Left lung (tissue), 10 donors: Measurements from ENCODE around the gene NPHP4. TPM values are rescaled to one million over a fixed set of nuclear protein-coding genes. Genes with fewer than 3 reads are reported as not detected.
A peak's percentile ranks its signal among the peaks of the same experiment; 100 is the strongest.

Experiments
- ATAC-seq: fragments of 200-7000 bp; cut with Tn5 transposase; one replicate; pipeline ENCODE4 v1.9.1; 2020; ENCODE audit warnings: moderate library complexity
- DNase-seq, 4 donors: peaks; one replicate each; pipeline ENCODE4 v3.0.0-alpha.2; 2013 to 2020
- H3K27ac ChIP-seq, 2 donors: fragments of 200-600 bp; sonication (generic) in 1 of 2; one replicate each; pipeline versions ENCODE4 v1.5.0 to v1.8.0; 2020 to 2021
- H3K27me3 ChIP-seq, 2 donors: fragments of 200-600 bp; sonication (generic) in 1 of 2; one replicate each; pipeline versions ENCODE4 v1.5.0 to v1.8.0; 2020 to 2021
- H3K36me3 ChIP-seq, 2 donors: fragments of 200-600 bp; sonication (generic) in 1 of 2; one replicate each; pipeline versions ENCODE4 v1.5.0 to v1.8.0; 2020 to 2021
- H3K4me1 ChIP-seq, 2 donors: fragments of 200-600 bp; one replicate each; pipeline ENCODE4 v1.8.0; 2021
- H3K4me3 ChIP-seq, 2 donors: fragments of 200-600 bp; sonication (generic) in 1 of 2; one replicate each; pipeline versions ENCODE4 v1.5.0 to v1.8.0; 2020 to 2021; ENCODE audit warnings: mild to moderate bottlenecking in 1 of 2
- H3K9me3 ChIP-seq, 2 donors: fragments of 200-600 bp; sonication (generic) in 1 of 2; one replicate each; pipeline versions ENCODE4 v1.5.0 to v1.8.0; 2020 to 2021
- intact Hi-C, 2 donors: fragments of 100-400 bp; cut with DNase I; formaldehyde crosslinking; loops; one replicate each; pipeline versions ENCODE4 v1.11.2 to v1.14.2; 2022
- polyA plus RNA-seq, 6 donors: library from polyadenylated mRNA; unstranded; fragments of 120-200 nt; gene quantifications; one replicate each; pipeline ENCODE4 v1.2.1, GENCODE V29; 2013; ENCODE audit not compliant: insufficient read length in 6 of 6
- total RNA-seq, 2 donors: library from RNA; stranded (reverse); fragmentation: NEBNext Ultra II Directional; extraction: Animal tissue kit (Norgen Biotek cat#: 25700); gene quantifications; one replicate each; pipeline ENCODE4 v1.2.1, GENCODE V29; 2021
- TF ChIP-seq, protein P1 (sequence below), 2 donors: fragments of 200-600 bp; sonication (generic) in 1 of 2; IDR thresholded peaks; one replicate each; pipeline versions ENCODE4 v1.5.0 to v1.8.0; 2021; ENCODE audit warnings: antibody characterized with exemption in 2 of 2
- donor health status: DM: no; HTN: yes; CAD: no.
- donor health status: DM: no; HTN: no; CAD: no.

The NPHP4 gene
- total and polyA plus RNA-seq, 8 donors: 9.4 to 16.4 (median 10.2) TPM

DNA sequence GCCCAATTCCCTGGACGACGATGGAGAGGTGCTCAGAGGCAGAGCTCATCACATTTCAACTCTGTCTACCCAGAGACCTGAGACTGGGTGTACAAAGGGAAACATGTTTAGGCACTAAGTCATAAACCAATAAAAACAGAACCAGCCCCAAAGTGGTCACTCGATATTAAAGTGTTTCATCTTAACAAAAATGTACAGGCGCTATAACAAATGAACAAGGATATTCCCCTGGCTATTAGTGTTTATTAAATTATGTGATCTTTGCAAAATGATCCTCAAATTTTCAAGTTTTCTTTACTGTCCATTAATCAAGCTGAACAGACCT, 43.6 kb downstream of the NPHP4 start:
- Histone ChIP-seq H3K36me3 (peaks cover 0 to 64% of the 10 kb centered on the region in 2 donors), H3K4me1 (no peaks in the 10 kb centered on the region), H3K27ac (no peak overlapping the region), H3K27me3 (no peaks in the 10 kb centered on the region), H3K9me3 (no peaks in the 10 kb centered on the region), H3K4me3 (no peak overlapping the region)
- TF ChIP-seq, protein P1, sequence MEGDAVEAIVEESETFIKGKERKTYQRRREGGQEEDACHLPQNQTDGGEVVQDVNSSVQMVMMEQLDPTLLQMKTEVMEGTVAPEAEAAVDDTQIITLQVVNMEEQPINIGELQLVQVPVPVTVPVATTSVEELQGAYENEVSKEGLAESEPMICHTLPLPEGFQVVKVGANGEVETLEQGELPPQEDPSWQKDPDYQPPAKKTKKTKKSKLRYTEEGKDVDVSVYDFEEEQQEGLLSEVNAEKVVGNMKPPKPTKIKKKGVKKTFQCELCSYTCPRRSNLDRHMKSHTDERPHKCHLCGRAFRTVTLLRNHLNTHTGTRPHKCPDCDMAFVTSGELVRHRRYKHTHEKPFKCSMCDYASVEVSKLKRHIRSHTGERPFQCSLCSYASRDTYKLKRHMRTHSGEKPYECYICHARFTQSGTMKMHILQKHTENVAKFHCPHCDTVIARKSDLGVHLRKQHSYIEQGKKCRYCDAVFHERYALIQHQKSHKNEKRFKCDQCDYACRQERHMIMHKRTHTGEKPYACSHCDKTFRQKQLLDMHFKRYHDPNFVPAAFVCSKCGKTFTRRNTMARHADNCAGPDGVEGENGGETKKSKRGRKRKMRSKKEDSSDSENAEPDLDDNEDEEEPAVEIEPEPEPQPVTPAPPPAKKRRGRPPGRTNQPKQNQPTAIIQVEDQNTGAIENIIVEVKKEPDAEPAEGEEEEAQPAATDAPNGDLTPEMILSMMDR (IDR thresholded peaks at IDR 0.05): no peak
- DNase-seq (no peak), ATAC-seq (no peak)
- intact Hi-C loops: no loop called here

DNA sequence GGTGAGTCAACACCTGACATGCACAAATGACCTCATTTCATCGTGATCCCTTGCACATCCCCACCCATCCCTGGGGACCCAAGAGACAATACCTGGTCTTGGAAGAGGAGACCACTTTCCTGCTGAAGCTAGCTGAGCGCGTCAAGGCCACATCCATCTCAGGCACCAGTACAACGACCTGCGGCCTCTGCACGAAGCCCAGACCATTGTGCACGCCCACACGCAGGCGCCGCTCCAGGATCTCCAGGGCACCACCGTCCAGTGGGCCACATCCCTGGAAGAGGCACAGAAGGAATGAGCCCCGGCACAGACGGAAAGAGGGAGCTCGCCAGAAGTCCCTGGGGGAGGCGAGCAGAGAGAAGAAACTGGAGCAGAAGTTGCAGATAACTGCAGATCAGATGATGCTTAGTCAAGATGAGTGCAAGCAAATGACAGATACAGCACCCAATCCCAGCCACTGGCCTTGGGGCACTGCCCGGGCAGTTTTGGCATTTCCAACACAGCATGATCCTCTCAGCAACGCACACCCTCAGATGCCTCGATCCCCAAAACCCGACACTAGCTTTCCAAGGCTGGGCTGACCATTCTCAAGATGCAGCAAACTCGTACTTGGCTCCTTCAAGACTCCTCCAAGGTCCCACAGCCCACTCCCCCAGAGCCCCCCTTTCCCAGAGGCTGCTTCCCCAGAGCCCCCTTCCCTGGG, 44.1 kb downstream of the NPHP4 start:
- intact Hi-C loops: no loop called here
- H3K4me3 ChIP-seq: no peak overlapping the region
- no peaks in the 10 kb centered on the region for H3K9me3 ChIP-seq
- TF ChIP-seq, protein P1 (IDR thresholded peaks at IDR 0.05): no peak
- H3K27ac ChIP-seq: no peak overlapping the region
- H3K4me1 ChIP-seq: no peaks in the 10 kb centered on the region
- DNase-seq: peak in 1 of 4 donors; percentile 18
- ATAC-seq: no peak
- peaks cover 0 to 64% of the 10 kb centered on the region in 2 donors for H3K36me3 ChIP-seq
- no peaks in the 10 kb centered on the region for H3K27me3 ChIP-seq

DNA sequence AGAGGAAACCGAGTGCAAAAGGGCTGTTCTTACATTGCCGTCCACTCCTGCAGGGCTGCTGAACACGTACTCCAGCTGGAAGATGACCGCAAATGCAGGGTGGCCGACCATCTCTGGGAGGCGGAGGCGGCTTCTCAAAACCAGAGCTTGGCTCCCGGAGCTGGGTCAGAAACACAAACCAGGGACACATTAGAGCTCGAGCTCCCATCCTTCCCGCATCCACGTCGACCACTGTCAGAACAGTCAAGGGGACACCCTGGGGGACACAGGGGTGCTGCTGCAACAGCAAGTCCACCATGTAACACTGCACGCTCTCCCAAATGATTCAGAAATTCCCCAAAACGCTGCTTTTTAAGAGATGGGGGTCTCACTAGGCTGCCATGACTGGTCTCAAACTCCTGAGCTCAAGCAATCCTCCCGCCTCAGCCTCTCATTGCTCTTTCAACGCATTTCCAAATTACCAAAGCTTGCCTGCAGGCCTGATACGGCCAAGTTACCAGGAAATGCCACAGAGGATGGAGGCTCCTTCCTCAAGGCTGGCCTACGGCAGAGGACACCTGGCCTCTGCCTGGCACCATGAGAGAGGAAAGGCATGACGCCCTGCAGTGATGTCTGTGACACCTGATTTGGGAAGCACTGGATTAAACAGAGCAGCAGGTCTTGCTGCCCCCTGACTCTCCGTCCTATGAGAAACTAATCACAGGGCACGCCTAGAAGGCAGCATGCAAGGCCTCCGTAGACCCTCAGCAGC, 45.0 kb downstream of the NPHP4 start:
- DNase-seq (peak in 1 of 4 donors; percentile 8), ATAC-seq (no peak)
- Histone ChIP-seq H3K36me3 (peaks cover 0 to 60% of the 10 kb centered on the region in 2 donors), H3K9me3 (no peaks in the 10 kb centered on the region), H3K27me3 (no peaks in the 10 kb centered on the region), H3K4me3 (no peak overlapping the region), H3K4me1 (no peaks in the 10 kb centered on the region), H3K27ac (no peak overlapping the region)
- TF ChIP-seq, protein P1 (IDR thresholded peaks at IDR 0.05): no peak
- intact Hi-C loops: no loop called here

DNA sequence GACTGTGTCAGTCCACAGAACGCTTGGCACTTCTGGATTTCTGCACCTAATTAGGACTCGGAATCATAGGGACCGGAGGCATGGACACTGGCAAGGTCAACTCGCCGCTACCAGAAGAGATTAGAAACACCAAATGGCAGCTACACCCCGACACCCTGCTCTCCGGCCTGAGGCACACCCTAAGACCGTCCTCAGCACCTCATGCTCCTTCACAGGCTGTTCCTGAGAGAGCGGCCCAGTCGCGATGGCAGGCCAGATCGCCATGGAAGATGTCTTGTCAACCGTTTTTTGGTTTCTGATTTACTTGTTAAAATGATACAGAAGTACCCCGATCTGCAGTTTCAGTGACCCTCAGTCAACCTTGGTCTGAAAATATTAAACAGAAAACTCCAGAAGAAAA, 46.8 kb downstream of the NPHP4 start:
- H3K27ac ChIP-seq: no peak overlapping the region
- intact Hi-C loops: no loop called here
- no peak for DNase-seq
- peaks cover 0 to 46% of the 10 kb centered on the region in 2 donors for H3K36me3 ChIP-seq
- no peaks in the 10 kb centered on the region for H3K9me3 ChIP-seq
- H3K27me3 ChIP-seq: no peaks in the 10 kb centered on the region
- H3K4me3 ChIP-seq: no peak overlapping the region
- ATAC-seq: no peak
- TF ChIP-seq, protein P1 (IDR thresholded peaks at IDR 0.05): no peak
- H3K4me1 ChIP-seq: no peaks in the 10 kb centered on the region

DNA sequence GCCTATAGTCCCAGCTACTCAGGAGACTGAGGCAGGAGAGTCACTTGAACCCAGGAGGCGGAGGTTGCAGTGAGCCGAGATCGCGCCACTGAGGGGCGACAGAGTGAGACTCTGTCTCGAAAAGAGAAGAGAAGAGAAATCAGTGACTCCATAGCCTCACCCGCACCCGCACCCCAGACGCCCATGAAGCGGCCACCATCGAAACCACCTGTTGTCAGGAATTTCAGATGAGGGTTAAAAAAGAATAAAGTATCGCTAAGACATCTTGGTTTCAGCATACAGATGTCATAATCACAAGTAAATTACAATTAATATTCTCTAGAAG, 47.4 kb downstream of the NPHP4 start:
- no peaks in the 10 kb centered on the region for H3K27me3 ChIP-seq
- H3K4me3 ChIP-seq: no peak overlapping the region
- DNase-seq (no peak), ATAC-seq (no peak)
- no peaks in the 10 kb centered on the region for H3K9me3 ChIP-seq
- TF ChIP-seq, protein P1 (IDR thresholded peaks at IDR 0.05): no peak
- H3K27ac ChIP-seq: no peak overlapping the region
- intact Hi-C loops: no loop called here
- peaks cover 0 to 45% of the 10 kb centered on the region in 2 donors for H3K36me3 ChIP-seq
- H3K4me1 ChIP-seq: no peaks in the 10 kb centered on the region
